T-helper 2 cell treated with Interferon-gamma antibody and Interleukin-4, amounts not matched to agents 5 μg/mL and 100 μg/mL, for 36 hours (primary cell): ENCODE measurements around the gene PIEZO2.

Experiments
- DNase-seq: peaks from one replicate; pipeline ENCODE4 v3.0.0; 2021; ENCODE audit warnings: low spot score
- H3K27ac Mint-ChIP-seq: one replicate; pipeline ENCODE4 v1.8.0; 2021; ENCODE audit warnings: mild to moderate bottlenecking, mixed read lengths
- H3K27me3 Mint-ChIP-seq: one replicate; pipeline ENCODE4 v1.8.0; 2021; ENCODE audit warnings: low read depth, mixed read lengths
- H3K36me3 Mint-ChIP-seq: one replicate; pipeline ENCODE4 v1.8.0; 2021; ENCODE audit warnings: low read depth, mixed read lengths
- H3K4me1 Mint-ChIP-seq: one replicate; pipeline ENCODE4 v1.8.0; 2021; ENCODE audit warnings: low read depth, mixed read lengths
- H3K4me3 Mint-ChIP-seq: one replicate; pipeline ENCODE4 v1.8.0; 2022; ENCODE audit warnings: mild to moderate bottlenecking, moderate library complexity, mixed read lengths
- H3K9me3 Mint-ChIP-seq: one replicate; pipeline ENCODE4 v1.8.0; 2021; ENCODE audit warnings: mixed read lengths

Gene PIEZO2

GRCh38 chr18:10878703-10879102 is 270.7 kb downstream of the PIEZO2 start:
- H3K9me3 Mint-ChIP-seq = no peaks in the 10 kb centered on the region
- H3K27me3 Mint-ChIP-seq = no peaks in the 10 kb centered on the region
- no peak for DNase-seq
- no peak overlapping the region for H3K27ac Mint-ChIP-seq
- no peaks in the 10 kb centered on the region for H3K36me3 Mint-ChIP-seq
- no peaks in the 10 kb centered on the region for H3K4me1 Mint-ChIP-seq
- no peak overlapping the region for H3K4me3 Mint-ChIP-seq

- Mint-ChIP-seq H3K36me3 (no peaks in the 10 kb centered on the region), H3K9me3 (no peaks in the 10 kb centered on the region), H3K27ac (no peak overlapping the region), H3K27me3 (no peaks in the 10 kb centered on the region), H3K4me3 (no peak overlapping the region), H3K4me1 (no peaks in the 10 kb centered on the region)
- DNase-seq = no peak
Observed at GRCh38 chr18:10877987-10878386, 271.4 kb downstream of the PIEZO2 start.

GRCh38 chr18:10875811-10876210 is 273.6 kb downstream of the PIEZO2 start:
- no peak for DNase-seq
- H3K36me3 Mint-ChIP-seq = no peaks in the 10 kb centered on the region

GRCh38 chr18:10872304-10872703 is 277.1 kb downstream of the PIEZO2 start:
- Mint-ChIP-seq H3K4me3 (no peak overlapping the region), H3K9me3 (no peaks in the 10 kb centered on the region), H3K27me3 (no peaks in the 10 kb centered on the region)

More at GRCh38 chr18:10875811-10876210, 273.6 kb downstream of the PIEZO2 start:
- no peaks in the 10 kb centered on the region for H3K27me3 Mint-ChIP-seq
- no peaks in the 10 kb centered on the region for H3K9me3 Mint-ChIP-seq
- no peak overlapping the region for H3K27ac Mint-ChIP-seq
- no peak overlapping the region for H3K4me3 Mint-ChIP-seq
- H3K4me1 Mint-ChIP-seq = no peaks in the 10 kb centered on the region

GRCh38 chr18:10864722-10865121 is 284.6 kb downstream of the PIEZO2 start:
- H3K4me1 Mint-ChIP-seq = no peaks in the 10 kb centered on the region
- no peak overlapping the region for H3K4me3 Mint-ChIP-seq
- H3K27me3 Mint-ChIP-seq = no peaks in the 10 kb centered on the region
- H3K9me3 Mint-ChIP-seq = no peaks in the 10 kb centered on the region
- no peaks in the 10 kb centered on the region for H3K36me3 Mint-ChIP-seq
- DNase-seq = no peak
- no peak overlapping the region for H3K27ac Mint-ChIP-seq

More at GRCh38 chr18:10872304-10872703, 277.1 kb downstream of the PIEZO2 start:
- H3K4me1 Mint-ChIP-seq = no peaks in the 10 kb centered on the region
- H3K36me3 Mint-ChIP-seq = no peaks in the 10 kb centered on the region
- H3K27ac Mint-ChIP-seq = no peak overlapping the region
- no peak for DNase-seq

GRCh38 chr18:10863026-10863425 is 286.3 kb downstream of the PIEZO2 start:
- Mint-ChIP-seq H3K4me1 (no peaks in the 10 kb centered on the region), H3K27ac (no peak overlapping the region), H3K9me3 (no peaks in the 10 kb centered on the region), H3K4me3 (no peak overlapping the region), H3K36me3 (no peaks in the 10 kb centered on the region), H3K27me3 (no peaks in the 10 kb centered on the region)
- DNase-seq = no peak

- H3K36me3 Mint-ChIP-seq = no peaks in the 10 kb centered on the region
- H3K4me1 Mint-ChIP-seq = no peaks in the 10 kb centered on the region
- no peak overlapping the region for H3K27ac Mint-ChIP-seq
- H3K27me3 Mint-ChIP-seq = peaks cover 2% of the 10 kb centered on the region
- no peaks in the 10 kb centered on the region for H3K9me3 Mint-ChIP-seq
- H3K4me3 Mint-ChIP-seq = no peak overlapping the region
- no peak for DNase-seq
Observed at GRCh38 chr18:10860928-10861327, 288.4 kb downstream of the PIEZO2 start.

GRCh38 chr18:10860382-10860781 is 289.0 kb downstream of the PIEZO2 start:
- no peak for DNase-seq
- Mint-ChIP-seq H3K27me3 (peaks cover 2% of the 10 kb centered on the region), H3K4me3 (no peak overlapping the region), H3K27ac (no peak overlapping the region), H3K9me3 (no peaks in the 10 kb centered on the region), H3K4me1 (no peaks in the 10 kb centered on the region), H3K36me3 (no peaks in the 10 kb centered on the region)

- H3K36me3 Mint-ChIP-seq = no peaks in the 10 kb centered on the region
- no peak overlapping the region for H3K4me3 Mint-ChIP-seq
- no peaks in the 10 kb centered on the region for H3K9me3 Mint-ChIP-seq
- H3K27me3 Mint-ChIP-seq = peaks cover 2% of the 10 kb centered on the region
- no peak overlapping the region for H3K27ac Mint-ChIP-seq
- no peaks in the 10 kb centered on the region for H3K4me1 Mint-ChIP-seq
- no peak for DNase-seq
Observed at GRCh38 chr18:10858477-10858876, 290.9 kb downstream of the PIEZO2 start.

- H3K4me1 Mint-ChIP-seq = no peaks in the 10 kb centered on the region
- peaks cover 4% of the 10 kb centered on the region for H3K27me3 Mint-ChIP-seq
- H3K4me3 Mint-ChIP-seq = no peak overlapping the region
- H3K36me3 Mint-ChIP-seq = no peaks in the 10 kb centered on the region
- H3K27ac Mint-ChIP-seq = no peak overlapping the region
- no peak for DNase-seq
- no peaks in the 10 kb centered on the region for H3K9me3 Mint-ChIP-seq
Observed at GRCh38 chr18:10856132-10856531, 293.2 kb downstream of the PIEZO2 start.

- no peak overlapping the region for H3K4me3 Mint-ChIP-seq
- no peaks in the 10 kb centered on the region for H3K4me1 Mint-ChIP-seq
- H3K27ac Mint-ChIP-seq = no peak overlapping the region
- H3K36me3 Mint-ChIP-seq = no peaks in the 10 kb centered on the region
- peaks cover 8% of the 10 kb centered on the region for H3K27me3 Mint-ChIP-seq
- no peaks in the 10 kb centered on the region for H3K9me3 Mint-ChIP-seq
- no peak for DNase-seq
Observed at GRCh38 chr18:10852385-10853303, 296.7 kb downstream of the PIEZO2 start.

- Mint-ChIP-seq H3K4me1 (no peaks in the 10 kb centered on the region), H3K27me3 (peaks cover 5% of the 10 kb centered on the region), H3K4me3 (no peak overlapping the region), H3K27ac (no peak overlapping the region), H3K9me3 (no peaks in the 10 kb centered on the region), H3K36me3 (no peaks in the 10 kb centered on the region)
- no peak for DNase-seq
Observed at GRCh38 chr18:10851824-10852319, 297.5 kb downstream of the PIEZO2 start.

GRCh38 chr18:10850840-10851239 is 298.5 kb downstream of the PIEZO2 start:
- H3K4me1 Mint-ChIP-seq = no peaks in the 10 kb centered on the region
- H3K27me3 Mint-ChIP-seq = peaks cover 5% of the 10 kb centered on the region
- no peak overlapping the region for H3K4me3 Mint-ChIP-seq

GRCh38 chr18:10850216-10850615 is 299.2 kb downstream of the PIEZO2 start:
- Mint-ChIP-seq H3K27ac (no peak overlapping the region), H3K4me1 (no peaks in the 10 kb centered on the region), H3K27me3 (peaks cover 5% of the 10 kb centered on the region), H3K36me3 (no peaks in the 10 kb centered on the region), H3K9me3 (no peaks in the 10 kb centered on the region), H3K4me3 (no peak overlapping the region)
- no peak for DNase-seq

More at GRCh38 chr18:10850840-10851239, 298.5 kb downstream of the PIEZO2 start:
- Mint-ChIP-seq H3K27ac (no peak overlapping the region), H3K36me3 (no peaks in the 10 kb centered on the region), H3K9me3 (no peaks in the 10 kb centered on the region)
- DNase-seq = no peak
